HL-60 (cell line): ENCODE results near the gene LRRC71.

Experiments
- GABPA ChIP-seq: IDR thresholded peaks from 2 replicates; pipeline ENCODE4 v1.6.1; 2012; ENCODE audit warnings: low read depth
- POLR2AphosphoS5 ChIP-seq: IDR thresholded peaks from 2 replicates; pipeline ENCODE4 v1.6.1; 2012; ENCODE audit warnings: low read depth
- SPI1 ChIP-seq: IDR thresholded peaks from 2 replicates; pipeline ENCODE4 v1.6.1; 2012; ENCODE audit warnings: low read depth, mild to moderate bottlenecking, borderline replicate concordance
- TF ChIP-seq, protein P1 (sequence below): IDR thresholded peaks from one replicate; pipeline ENCODE4 v1.5.1; 2011; ENCODE audit warnings: low read length, control low read depth, inconsistent platforms; ENCODE audit not compliant: insufficient read depth
- TF ChIP-seq, protein P2 (sequence below): IDR thresholded peaks from 2 replicates; pipeline ENCODE4 v1.6.1; 2012; ENCODE audit warnings: low read depth; ENCODE audit not compliant: insufficient replicate concordance

DNA sequence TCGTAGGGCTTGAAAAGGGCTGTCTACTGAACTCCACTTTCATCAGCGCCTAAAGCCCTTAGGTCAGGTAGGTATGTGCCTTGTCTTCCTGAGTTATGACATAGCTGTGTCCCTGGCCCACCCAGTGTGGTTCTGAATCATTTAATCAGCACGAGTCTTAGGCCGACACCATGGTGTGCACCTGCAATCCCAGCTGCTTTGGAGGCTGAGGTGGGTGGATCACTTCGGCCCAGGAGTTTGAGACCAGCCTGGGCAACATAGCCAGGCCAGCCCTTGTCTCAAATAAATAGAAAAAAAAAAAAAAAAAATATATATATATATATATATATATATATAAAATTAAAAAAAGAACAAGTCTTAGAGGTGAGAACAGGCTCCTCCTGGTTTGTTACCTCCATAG is 15.8 kb downstream of the LRRC71 start:
- TF ChIP-seq, protein P1, sequence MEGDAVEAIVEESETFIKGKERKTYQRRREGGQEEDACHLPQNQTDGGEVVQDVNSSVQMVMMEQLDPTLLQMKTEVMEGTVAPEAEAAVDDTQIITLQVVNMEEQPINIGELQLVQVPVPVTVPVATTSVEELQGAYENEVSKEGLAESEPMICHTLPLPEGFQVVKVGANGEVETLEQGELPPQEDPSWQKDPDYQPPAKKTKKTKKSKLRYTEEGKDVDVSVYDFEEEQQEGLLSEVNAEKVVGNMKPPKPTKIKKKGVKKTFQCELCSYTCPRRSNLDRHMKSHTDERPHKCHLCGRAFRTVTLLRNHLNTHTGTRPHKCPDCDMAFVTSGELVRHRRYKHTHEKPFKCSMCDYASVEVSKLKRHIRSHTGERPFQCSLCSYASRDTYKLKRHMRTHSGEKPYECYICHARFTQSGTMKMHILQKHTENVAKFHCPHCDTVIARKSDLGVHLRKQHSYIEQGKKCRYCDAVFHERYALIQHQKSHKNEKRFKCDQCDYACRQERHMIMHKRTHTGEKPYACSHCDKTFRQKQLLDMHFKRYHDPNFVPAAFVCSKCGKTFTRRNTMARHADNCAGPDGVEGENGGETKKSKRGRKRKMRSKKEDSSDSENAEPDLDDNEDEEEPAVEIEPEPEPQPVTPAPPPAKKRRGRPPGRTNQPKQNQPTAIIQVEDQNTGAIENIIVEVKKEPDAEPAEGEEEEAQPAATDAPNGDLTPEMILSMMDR, result no peak
- no peak for TF ChIP-seq GABPA
- TF ChIP-seq POLR2AphosphoS5, result no peak
- no peak for TF ChIP-seq SPI1
- TF ChIP-seq, protein P2, sequence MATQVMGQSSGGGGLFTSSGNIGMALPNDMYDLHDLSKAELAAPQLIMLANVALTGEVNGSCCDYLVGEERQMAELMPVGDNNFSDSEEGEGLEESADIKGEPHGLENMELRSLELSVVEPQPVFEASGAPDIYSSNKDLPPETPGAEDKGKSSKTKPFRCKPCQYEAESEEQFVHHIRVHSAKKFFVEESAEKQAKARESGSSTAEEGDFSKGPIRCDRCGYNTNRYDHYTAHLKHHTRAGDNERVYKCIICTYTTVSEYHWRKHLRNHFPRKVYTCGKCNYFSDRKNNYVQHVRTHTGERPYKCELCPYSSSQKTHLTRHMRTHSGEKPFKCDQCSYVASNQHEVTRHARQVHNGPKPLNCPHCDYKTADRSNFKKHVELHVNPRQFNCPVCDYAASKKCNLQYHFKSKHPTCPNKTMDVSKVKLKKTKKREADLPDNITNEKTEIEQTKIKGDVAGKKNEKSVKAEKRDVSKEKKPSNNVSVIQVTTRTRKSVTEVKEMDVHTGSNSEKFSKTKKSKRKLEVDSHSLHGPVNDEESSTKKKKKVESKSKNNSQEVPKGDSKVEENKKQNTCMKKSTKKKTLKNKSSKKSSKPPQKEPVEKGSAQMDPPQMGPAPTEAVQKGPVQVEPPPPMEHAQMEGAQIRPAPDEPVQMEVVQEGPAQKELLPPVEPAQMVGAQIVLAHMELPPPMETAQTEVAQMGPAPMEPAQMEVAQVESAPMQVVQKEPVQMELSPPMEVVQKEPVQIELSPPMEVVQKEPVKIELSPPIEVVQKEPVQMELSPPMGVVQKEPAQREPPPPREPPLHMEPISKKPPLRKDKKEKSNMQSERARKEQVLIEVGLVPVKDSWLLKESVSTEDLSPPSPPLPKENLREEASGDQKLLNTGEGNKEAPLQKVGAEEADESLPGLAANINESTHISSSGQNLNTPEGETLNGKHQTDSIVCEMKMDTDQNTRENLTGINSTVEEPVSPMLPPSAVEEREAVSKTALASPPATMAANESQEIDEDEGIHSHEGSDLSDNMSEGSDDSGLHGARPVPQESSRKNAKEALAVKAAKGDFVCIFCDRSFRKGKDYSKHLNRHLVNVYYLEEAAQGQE, result no peak
